ENCODE measurements around the gene C22orf31.

Gene C22orf31

GRCh38 chr22:29080106-29080975, 18.7 kb upstream of the C22orf31 start:
- no peak overlapping the region for H3K27ac ChIP-seq (ENCODE audit: low read length)
- peaks cover 8% of the 10 kb centered on the region for H3K4me1 ChIP-seq (ENCODE audit: control insufficient read depth, low read depth, low read length)

GRCh38 chr22:29079218-29079901, 17.7 kb upstream of the C22orf31 start:
- no peaks in the 10 kb centered on the region for H3K9me3 ChIP-seq (ENCODE audit: control insufficient read depth, low read depth, low read length)
- no peak overlapping the region for H3K27ac ChIP-seq (ENCODE audit: low read length)
- peaks cover 6% of the 10 kb centered on the region for H3K4me1 ChIP-seq (ENCODE audit: control insufficient read depth, low read depth, low read length)
- no peak overlapping the region for H3K9ac ChIP-seq (ENCODE audit: low read length)
- H3K4me3 ChIP-seq (ENCODE audit: low read length): no peak overlapping the region
- no peaks in the 10 kb centered on the region for H3K36me3 ChIP-seq (ENCODE audit: control insufficient read depth, low read depth, low read length)
- H3K27me3 ChIP-seq (ENCODE audit: control insufficient read depth, insufficient read depth, low read length): peaks cover 16% of the 10 kb centered on the region

More at GRCh38 chr22:29080106-29080975, 18.7 kb upstream of the C22orf31 start:
- H3K9ac ChIP-seq (ENCODE audit: low read length): no peak overlapping the region
- H3K27me3 ChIP-seq (ENCODE audit: control insufficient read depth, insufficient read depth, low read length): peaks cover 6% of the 10 kb centered on the region
- no peaks in the 10 kb centered on the region for H3K36me3 ChIP-seq (ENCODE audit: control insufficient read depth, low read depth, low read length)
- no peaks in the 10 kb centered on the region for H3K9me3 ChIP-seq (ENCODE audit: control insufficient read depth, low read depth, low read length)
- H3K4me3 ChIP-seq (ENCODE audit: low read length): no peak overlapping the region

- Histone ChIP-seq H3K27ac (ENCODE audit: low read length) (no peak overlapping the region), H3K4me1 (ENCODE audit: control insufficient read depth, low read depth, low read length) (peaks cover under 1% of the 10 kb centered on the region), H3K9me3 (ENCODE audit: control insufficient read depth, low read depth, low read length) (no peaks in the 10 kb centered on the region)
Observed at GRCh38 chr22:29078869-29079207, 17.2 kb upstream of the C22orf31 start.

GRCh38 chr22:29078036-29078868, 16.6 kb upstream of the C22orf31 start:
- Histone ChIP-seq H3K36me3 (ENCODE audit: control insufficient read depth, low read depth, low read length) (no peaks in the 10 kb centered on the region), H3K9me3 (ENCODE audit: control insufficient read depth, low read depth, low read length) (no peaks in the 10 kb centered on the region), H3K27me3 (ENCODE audit: control insufficient read depth, insufficient read depth, low read length) (peaks cover 27% of the 10 kb centered on the region), H3K4me3 (ENCODE audit: low read length) (no peak overlapping the region), H3K9ac (ENCODE audit: low read length) (no peak overlapping the region), H3K4me1 (ENCODE audit: control insufficient read depth, low read depth, low read length) (no peaks in the 10 kb centered on the region), H3K27ac (ENCODE audit: low read length) (no peak overlapping the region)

More at GRCh38 chr22:29078869-29079207, 17.2 kb upstream of the C22orf31 start:
- Histone ChIP-seq H3K4me3 (ENCODE audit: low read length) (no peak overlapping the region), H3K27me3 (ENCODE audit: control insufficient read depth, insufficient read depth, low read length) (peaks cover 21% of the 10 kb centered on the region), H3K9ac (ENCODE audit: low read length) (no peak overlapping the region), H3K36me3 (ENCODE audit: control insufficient read depth, low read depth, low read length) (no peaks in the 10 kb centered on the region)

- no peak overlapping the region for H3K9ac ChIP-seq (ENCODE audit: low read length)
- peak overlapping the region; percentile 60 for H3K4me3 ChIP-seq (ENCODE audit: low read length)
- peaks cover 58% of the 10 kb centered on the region for H3K27me3 ChIP-seq (ENCODE audit: control insufficient read depth, insufficient read depth, low read length)
- H3K9me3 ChIP-seq (ENCODE audit: control insufficient read depth, low read depth, low read length): no peaks in the 10 kb centered on the region
- H3K4me1 ChIP-seq (ENCODE audit: control insufficient read depth, low read depth, low read length): peaks cover 10% of the 10 kb centered on the region
- no peak overlapping the region for H3K27ac ChIP-seq (ENCODE audit: low read length)
- no peaks in the 10 kb centered on the region for H3K36me3 ChIP-seq (ENCODE audit: control insufficient read depth, low read depth, low read length)
Observed at GRCh38 chr22:29074276-29074772, 12.7 kb upstream of the C22orf31 start.

- no peaks in the 10 kb centered on the region for H3K9me3 ChIP-seq (ENCODE audit: control insufficient read depth, low read depth, low read length)
- H3K4me1 ChIP-seq (ENCODE audit: control insufficient read depth, low read depth, low read length): peaks cover 10% of the 10 kb centered on the region
- H3K4me3 ChIP-seq (ENCODE audit: low read length): peak overlapping the region; percentile 60
- H3K9ac ChIP-seq (ENCODE audit: low read length): no peak overlapping the region
- H3K36me3 ChIP-seq (ENCODE audit: control insufficient read depth, low read depth, low read length): no peaks in the 10 kb centered on the region
- no peak overlapping the region for H3K27ac ChIP-seq (ENCODE audit: low read length)
- peaks cover 62% of the 10 kb centered on the region for H3K27me3 ChIP-seq (ENCODE audit: control insufficient read depth, insufficient read depth, low read length)
Observed at GRCh38 chr22:29073618-29074275, 12.1 kb upstream of the C22orf31 start.

GRCh38 chr22:29072979-29073617, 11.5 kb upstream of the C22orf31 start, which contains the start of gene KREMEN1:
TSS of gene KREMEN1 (plus strand) at chr22:29073035. CDS start at chr22:29073131, 96 bp downstream.
- H3K9me3 ChIP-seq (ENCODE audit: control insufficient read depth, low read depth, low read length): no peaks in the 10 kb centered on the region
- H3K4me1 ChIP-seq (ENCODE audit: control insufficient read depth, low read depth, low read length): peaks cover 10% of the 10 kb centered on the region
- no peak within 1 kb of the TSS for H3K9ac ChIP-seq (ENCODE audit: low read length)
- no peak within 1 kb of the TSS for H3K27ac ChIP-seq (ENCODE audit: low read length)
- H3K27me3 ChIP-seq (ENCODE audit: control insufficient read depth, insufficient read depth, low read length): peaks cover 62% of the 10 kb centered on the region
- no peaks in the 10 kb centered on the region for H3K36me3 ChIP-seq (ENCODE audit: control insufficient read depth, low read depth, low read length)
- H3K4me3 ChIP-seq (ENCODE audit: low read length): peak within 1 kb of the TSS; percentile 60

GRCh38 chr22:29072193-29072978, 10.8 kb upstream of the C22orf31 start:
- H3K4me1 ChIP-seq (ENCODE audit: control insufficient read depth, low read depth, low read length): peaks cover 10% of the 10 kb centered on the region

GRCh38 chr22:29071261-29072045, 9.8 kb upstream of the C22orf31 start:
- H3K4me1 ChIP-seq (ENCODE audit: control insufficient read depth, low read depth, low read length): peaks cover 10% of the 10 kb centered on the region
- H3K9me3 ChIP-seq (ENCODE audit: control insufficient read depth, low read depth, low read length): no peaks in the 10 kb centered on the region
- no peaks in the 10 kb centered on the region for H3K36me3 ChIP-seq (ENCODE audit: control insufficient read depth, low read depth, low read length)
- no peak overlapping the region for H3K9ac ChIP-seq (ENCODE audit: low read length)
- peak overlapping the region; percentile 55 for H3K4me3 ChIP-seq (ENCODE audit: low read length)
- no peak overlapping the region for H3K27ac ChIP-seq (ENCODE audit: low read length)
- peaks cover 62% of the 10 kb centered on the region for H3K27me3 ChIP-seq (ENCODE audit: control insufficient read depth, insufficient read depth, low read length)

More at GRCh38 chr22:29072193-29072978, 10.8 kb upstream of the C22orf31 start:
- Histone ChIP-seq H3K27ac (ENCODE audit: low read length) (no peak overlapping the region), H3K27me3 (ENCODE audit: control insufficient read depth, insufficient read depth, low read length) (peaks cover 62% of the 10 kb centered on the region), H3K9me3 (ENCODE audit: control insufficient read depth, low read depth, low read length) (no peaks in the 10 kb centered on the region), H3K9ac (ENCODE audit: low read length) (no peak overlapping the region), H3K36me3 (ENCODE audit: control insufficient read depth, low read depth, low read length) (no peaks in the 10 kb centered on the region), H3K4me3 (ENCODE audit: low read length) (peak overlapping the region; percentile 55)

Data from iPS-18a (cell line).